Right lobe of liver (tissue), 6 donors: ENCODE data around the gene LAMC1. TPM values are rescaled to one million over a fixed set of nuclear protein-coding genes. Genes with fewer than 3 reads are reported as not detected.

Experiments
- ATAC-seq, 4 donors: fragments of 200-7000 bp; cut with Tn5 transposase; one replicate each; pipeline ENCODE4 v1.9.1; 2020; ENCODE audit warnings: mild to moderate bottlenecking in 4 of 4, moderate library complexity in 4 of 4
- DNase-seq, 3 donors: peaks; one replicate each; pipeline ENCODE4 v3.0.0-alpha.2; 2020
- H3K27ac ChIP-seq, 3 donors: fragments of 200-600 bp; one replicate each; pipeline ENCODE4 v1.8.0; 2022
- H3K27me3 ChIP-seq, 2 donors: fragments of 200-600 bp; one replicate each; pipeline ENCODE4 v1.8.0; 2022
- H3K36me3 ChIP-seq, 4 donors: fragments of 200-600 bp; sonication (generic) in 1 of 4; one replicate each; pipeline versions ENCODE4 v1.5.1 to v1.8.0; 2017 to 2022; ENCODE audit warnings: control low read depth in 1 of 4
- H3K4me1 ChIP-seq, 4 donors: fragments of 200-600 bp; sonication (generic) in 1 of 4; one replicate each; pipeline versions ENCODE4 v1.5.1 to v1.8.0; 2017 to 2022; ENCODE audit warnings: control low read depth in 1 of 4
- H3K4me3 ChIP-seq, 3 donors: fragments of 200-600 bp; one replicate each; pipeline ENCODE4 v1.8.0; 2022
- H3K9me3 ChIP-seq, 4 donors: fragments of 200-600 bp; sonication (generic) in 1 of 4; one replicate each; pipeline versions ENCODE4 v1.5.1 to v1.8.0; 2017 to 2022; ENCODE audit warnings: control low read depth in 1 of 4
- CTCF ChIP-seq, 4 donors: fragments of 200-600 bp in 3 of 4; fragments of 450-650 bp in 1 of 4; IDR thresholded peaks; one replicate each; pipeline versions ENCODE4 v1.5.1 to v1.8.0; 2016 to 2022; ENCODE audit warnings: antibody characterized with exemption in 4 of 4, mild to moderate bottlenecking in 2 of 4
- POLR2A ChIP-seq: fragments of 450-650 bp; IDR thresholded peaks from one replicate; pipeline ENCODE4 v1.6.1; 2017; ENCODE audit warnings: antibody characterized with exemption, mild to moderate bottlenecking
- WGBS: methylation state at CpG from one replicate; pipeline ENCODE4 v1.1.6; 2018; ENCODE audit warnings: low coverage, low lambda C conversion rate; ENCODE audit not compliant: insufficient coverage; ENCODE audit errors: missing lambda C conversion rate; 5-methylcytosine and 5-hydroxymethylcytosine counted together
- intact Hi-C, 2 donors: fragments of 100-400 bp; cut with DNase I; formaldehyde crosslinking; loops; one replicate each; pipeline versions ENCODE4 v1.11.2 to v1.14.1; 2022
- total RNA-seq, 6 experiments: library from RNA; depleted of rRNA in 2 of 6; stranded (reverse); fragments of >200 nt in 2 of 6; fragmentation: NEBNext Ultra II Directional in 3 of 6; extraction: Animal tissue kit (Norgen Biotek cat#: 25700) in 3 of 6; gene quantifications; one replicate each; pipeline versions ENCODE4 v1.1.0 to v1.2.4, GENCODE V29; 2016 to 2023
- donor health status: DM: no; HTN: yes; CAD: no.
- donor health status: DM: no; HTN: no; CAD: no.
- donor health status: DM: no; HTN: no; CAD: no.
- donor health status: DM: no; HTN: yes; CAD: no.
- donor health status: DM: no; HTN: yes; CAD: no.

LAMC1 gene
- total RNA-seq, 6 experiments from 2014 or later = 18.5 to 53.2 (median 28.0) TPM

DNA sequence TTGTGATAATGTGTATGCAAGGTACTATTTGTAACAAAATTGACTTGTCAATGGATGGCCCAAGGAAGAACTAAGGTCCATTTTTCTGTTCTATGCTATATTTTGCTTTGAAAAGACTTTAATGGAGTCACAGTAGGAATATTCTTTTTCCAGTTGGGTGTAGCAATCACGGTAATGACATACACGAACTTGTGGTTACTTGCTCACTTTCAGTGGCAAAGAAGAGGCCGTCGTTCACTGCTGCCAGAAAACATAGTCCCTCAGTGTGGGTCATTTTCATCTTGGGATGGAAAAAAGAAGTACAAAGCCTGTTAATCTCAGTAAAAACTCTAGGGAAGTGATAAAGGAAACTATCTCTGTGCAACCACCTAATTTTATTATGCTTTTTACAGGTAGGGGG, 115.1 kb downstream of the LAMC1 start:
- DNase-seq (no peak), ATAC-seq (no peak)
- peaks cover 0 to 18% (median 1%) of the 10 kb centered on the region in 4 donors for H3K4me1 ChIP-seq
- no peak overlapping the region for H3K4me3 ChIP-seq
- intact Hi-C loops = no loop called here
- no peak for TF ChIP-seq POLR2A
- TF ChIP-seq CTCF (IDR thresholded peaks at IDR 0.05) = no peak
- peaks cover 0 to 43% (median 10%) of the 10 kb centered on the region in 4 donors for H3K36me3 ChIP-seq
- H3K27ac ChIP-seq = no peak overlapping the region
- no peaks in the 10 kb centered on the region for H3K27me3 ChIP-seq
- no peaks in the 10 kb centered on the region for H3K9me3 ChIP-seq
- WGBS = 61% methylated on average over 3 of the region's 4 CpGs

DNA sequence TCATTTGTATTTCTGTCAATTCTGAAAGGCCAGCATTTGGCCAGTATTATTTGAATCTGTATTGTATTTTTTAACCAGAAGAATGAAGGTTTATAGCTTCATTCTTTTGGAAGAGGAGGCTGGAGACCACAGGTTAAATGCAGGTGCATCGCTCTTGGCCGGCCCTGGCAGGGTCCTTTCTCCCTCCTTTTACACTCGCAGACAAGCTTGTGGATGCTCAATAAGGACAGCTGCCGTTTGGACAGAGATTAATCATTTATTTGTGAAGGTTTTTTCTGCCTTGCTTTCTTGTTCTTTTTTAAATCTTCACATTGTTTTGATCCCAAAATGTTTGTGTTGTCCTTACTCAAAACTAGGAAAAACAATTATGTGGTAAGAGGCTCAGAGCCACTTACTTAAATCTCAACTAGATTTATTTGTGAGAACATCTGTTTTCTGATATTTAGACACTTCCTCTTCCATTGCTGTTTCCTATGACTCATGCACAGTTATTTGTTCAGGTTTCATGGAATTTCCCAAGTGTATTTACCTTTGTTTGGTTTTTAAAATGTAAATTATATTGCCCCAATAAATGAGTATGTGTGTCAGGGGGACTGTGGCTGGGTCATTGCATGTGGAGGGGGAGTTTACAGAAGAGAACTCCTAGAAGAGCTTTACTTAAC, 116.2 kb downstream of the LAMC1 start:
- 41% methylated on average over 4 of the region's 4 CpGs for WGBS
- Histone ChIP-seq H3K4me3 (no peak overlapping the region), H3K9me3 (no peaks in the 10 kb centered on the region), H3K4me1 (peaks cover 0 to 18% (median 1%) of the 10 kb centered on the region in 4 donors), H3K36me3 (peaks cover 0 to 34% (median 5%) of the 10 kb centered on the region in 4 donors), H3K27ac (peak overlapping the region in 1 of 3 donors; percentile 35), H3K27me3 (no peaks in the 10 kb centered on the region)
- ATAC-seq = peak; percentile 29 to 80 (median 51)
- intact Hi-C loops = no loop called here
- TF ChIP-seq CTCF (IDR thresholded peaks at IDR 0.05) (no peak), POLR2A (no peak)
- DNase-seq = no peak

- Histone ChIP-seq H3K4me3 (no peak overlapping the region), H3K27me3 (no peaks in the 10 kb centered on the region), H3K27ac (no peak overlapping the region), H3K36me3 (peaks cover 0 to 27% (median 0%) of the 10 kb centered on the region in 4 donors), H3K9me3 (no peaks in the 10 kb centered on the region), H3K4me1 (peaks cover 0 to 18% (median 1%) of the 10 kb centered on the region in 4 donors)
- no peak for TF ChIP-seq CTCF (IDR thresholded peaks at IDR 0.05)
- no peak for TF ChIP-seq POLR2A
- ATAC-seq = no peak
- intact Hi-C loops = no loop called here
- no peak for DNase-seq
These were observed 117.4 kb downstream of the LAMC1 start for GRCh38 chr1:183140633-183141032.

DNA sequence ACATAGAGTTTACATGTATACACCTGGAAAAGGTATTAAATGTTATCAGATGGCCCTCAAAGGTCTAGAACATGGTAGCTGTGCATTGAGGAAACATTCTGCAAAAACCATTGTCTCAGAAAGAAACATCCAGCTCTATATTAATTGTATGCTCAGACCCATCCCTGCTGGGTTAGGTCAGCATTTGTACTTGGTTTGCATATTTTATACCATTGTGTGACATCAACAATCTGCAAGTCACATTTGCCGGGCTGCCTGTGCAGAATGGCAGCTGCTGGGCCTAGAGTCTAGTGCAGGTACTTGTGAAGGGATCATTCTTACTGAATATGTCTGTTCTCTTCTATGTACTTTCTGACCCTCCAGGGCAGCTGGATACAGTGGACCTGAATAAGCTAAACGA, 119.0 kb downstream of the LAMC1 start:
- no peak overlapping the region for H3K4me3 ChIP-seq
- DNase-seq (no peak), ATAC-seq (no peak)
- H3K27me3 ChIP-seq = no peaks in the 10 kb centered on the region
- no peaks in the 10 kb centered on the region for H3K9me3 ChIP-seq
- peaks cover 0 to 14% (median 0%) of the 10 kb centered on the region in 4 donors for H3K36me3 ChIP-seq
- TF ChIP-seq POLR2A = no peak
- TF ChIP-seq CTCF (IDR thresholded peaks at IDR 0.05) = no peak
- H3K4me1 ChIP-seq = peaks cover 0 to 18% (median 1%) of the 10 kb centered on the region in 4 donors
- intact Hi-C loops = no loop called here
- H3K27ac ChIP-seq = no peak overlapping the region
- 78% methylated on average over 2 of the region's 2 CpGs for WGBS
